NCI-H774 (cell line): Measurements from ENCODE around the gene VAV3.
"Not testable (repeated sequence)": the region's sequence is repeated elsewhere in the genome, so short reads cannot be mapped to it uniquely, and the experiment has no call there.

Source experiments
- DNase-seq: peaks from one replicate; lab custom pipeline; 2025; lab: John Stamatoyannopoulos, UW

Gene VAV3

GRCh38 chr1:107739651-107740050 is 225.3 kb downstream of the VAV3 start:
- no peak for DNase-seq

- no peak for DNase-seq
Measured at GRCh38 chr1:107739201-107739600, 225.8 kb downstream of the VAV3 start.

GRCh38 chr1:107733401-107733800 is 231.6 kb downstream of the VAV3 start:
- DNase-seq = not testable (repeated sequence)

GRCh38 chr1:107727866-107728265 is 237.1 kb downstream of the VAV3 start:
- DNase-seq = no peak

- no peak for DNase-seq
Measured at GRCh38 chr1:107726860-107727259, 238.1 kb downstream of the VAV3 start.

- no peak for DNase-seq
Measured at GRCh38 chr1:107724648-107725047, 240.3 kb downstream of the VAV3 start.

- not testable (repeated sequence) for DNase-seq
Measured at GRCh38 chr1:107720210-107720609, 244.8 kb downstream of the VAV3 start.

GRCh38 chr1:107710005-107710404 is 255.0 kb downstream of the VAV3 start:
- DNase-seq = no peak

GRCh38 chr1:107707111-107707510 is 257.9 kb downstream of the VAV3 start:
- no peak for DNase-seq

GRCh38 chr1:107706182-107706581 is 258.8 kb downstream of the VAV3 start:
- no peak for DNase-seq

- no peak for DNase-seq
Measured at GRCh38 chr1:107704911-107705310, 260.1 kb downstream of the VAV3 start.

- DNase-seq = no peak
Measured at GRCh38 chr1:107702946-107703571, 261.9 kb downstream of the VAV3 start.

- DNase-seq = not testable (repeated sequence)
Measured at GRCh38 chr1:107700651-107701050, 264.3 kb downstream of the VAV3 start.

- no peak for DNase-seq
Measured at GRCh38 chr1:107698161-107698560, 266.8 kb downstream of the VAV3 start.

- DNase-seq = no peak
Measured at GRCh38 chr1:107695341-107695740, 269.6 kb downstream of the VAV3 start.

GRCh38 chr1:107692580-107693345 is 272.2 kb downstream of the VAV3 start:
- no peak for DNase-seq

GRCh38 chr1:107691540-107691939 is 273.4 kb downstream of the VAV3 start:
- DNase-seq = no peak

GRCh38 chr1:107690491-107690890 is 274.5 kb downstream of the VAV3 start:
- DNase-seq = no peak

GRCh38 chr1:107689733-107690132 is 275.2 kb downstream of the VAV3 start:
- DNase-seq = no peak

- no peak for DNase-seq
Measured at GRCh38 chr1:107689159-107689558, 275.8 kb downstream of the VAV3 start.

GRCh38 chr1:107687849-107688753 is 276.9 kb downstream of the VAV3 start:
- no peak for DNase-seq

GRCh38 chr1:107683683-107684082 is 281.3 kb downstream of the VAV3 start:
- DNase-seq = no peak
